Measurements from ENCODE around the gene WDFY2. TPM values are rescaled to one million over a fixed set of nuclear protein-coding genes. Genes with fewer than 3 reads are reported as not detected.

WDFY2 gene
- total RNA-seq, 1 donor from 2014 or later = 16.2 TPM

DNA sequence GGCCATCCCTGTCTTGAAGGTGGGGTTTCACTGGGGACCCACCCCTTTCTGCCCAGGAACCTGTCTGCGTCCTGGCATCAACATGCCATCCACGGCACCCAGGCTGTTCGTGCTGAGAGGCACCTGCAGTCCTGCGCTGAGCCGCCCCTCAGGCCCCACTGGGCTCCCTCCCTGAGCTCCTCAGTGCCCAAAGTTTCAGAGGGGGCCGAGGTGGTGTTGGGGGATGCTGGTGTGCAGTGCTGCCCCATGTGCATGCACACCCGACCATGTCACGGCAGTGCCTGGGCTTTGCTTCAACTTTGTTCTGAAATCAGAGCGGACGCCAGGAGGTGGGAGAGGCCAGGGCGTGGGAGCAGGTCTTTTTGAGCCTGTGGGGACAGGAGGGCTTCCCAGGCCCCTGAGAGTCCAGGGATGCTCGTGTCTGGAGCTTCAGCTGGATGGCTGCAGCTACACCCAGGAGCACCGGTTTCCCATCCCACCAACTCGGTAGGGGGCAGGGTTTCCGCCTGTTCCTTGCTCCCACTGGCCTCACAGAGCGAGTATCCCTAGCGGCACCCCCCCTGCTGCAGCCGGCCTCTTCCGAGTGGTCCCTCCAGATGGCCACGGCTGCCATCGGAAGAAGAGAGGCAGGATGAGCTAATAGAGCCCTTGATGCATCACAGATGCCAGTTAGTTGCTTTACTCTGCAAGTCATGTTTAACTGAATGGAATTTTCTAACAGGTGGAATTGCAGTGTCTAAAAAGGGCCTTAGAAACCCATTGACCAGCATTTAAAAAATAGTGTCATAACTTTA lies 44.0 kb downstream of the WDFY2 start:
- Mint-ChIP-seq H3K36me3 (ENCODE audit: low read depth, unreplicated experiment) (peaks cover 1% of the 10 kb centered on the region), H3K4me3 (ENCODE audit: unreplicated experiment) (no peak overlapping the region), H3K4me1 (ENCODE audit: low read depth, unreplicated experiment) (peaks cover 56% of the 10 kb centered on the region), H3K27me3 (ENCODE audit: low read depth, unreplicated experiment) (no peaks in the 10 kb centered on the region), H3K27ac (ENCODE audit: unreplicated experiment) (no peak overlapping the region), H3K9me3 (ENCODE audit: unreplicated experiment) (no peaks in the 10 kb centered on the region)
- Histone ChIP-seq H3K9ac (ENCODE audit: low read length) (no peak overlapping the region), H3K27ac (ENCODE audit: low read depth, low read length) (no peak overlapping the region), H3K27me3 (ENCODE audit: insufficient read depth, low read length) (no peaks in the 10 kb centered on the region), H4K20me1 (ENCODE audit: insufficient read depth, low read length) (peaks cover 15% of the 10 kb centered on the region), H3K79me2 (ENCODE audit: insufficient read depth, low read length) (peaks cover 58% of the 10 kb centered on the region), H2AFZ (ENCODE audit: low read depth, low read length) (no peak overlapping the region), H3K4me3 (ENCODE audit: insufficient read depth, low read depth, low read length) (no peak overlapping the region), H3K9me3 (ENCODE audit: insufficient read depth, low read depth, low read length) (no peaks in the 10 kb centered on the region), H3K36me3 (ENCODE audit: insufficient read depth, low read length) (no peaks in the 10 kb centered on the region), H3K4me1 (ENCODE audit: insufficient read depth, low read length) (peaks cover 12% of the 10 kb centered on the region), H3K4me2 (ENCODE audit: low read length) (no peak overlapping the region)
- TF ChIP-seq EZH2 (IDR thresholded peaks at IDR 0.05; ENCODE audit: insufficient read depth, low read length) = no peak
- TF ChIP-seq, protein P1, sequence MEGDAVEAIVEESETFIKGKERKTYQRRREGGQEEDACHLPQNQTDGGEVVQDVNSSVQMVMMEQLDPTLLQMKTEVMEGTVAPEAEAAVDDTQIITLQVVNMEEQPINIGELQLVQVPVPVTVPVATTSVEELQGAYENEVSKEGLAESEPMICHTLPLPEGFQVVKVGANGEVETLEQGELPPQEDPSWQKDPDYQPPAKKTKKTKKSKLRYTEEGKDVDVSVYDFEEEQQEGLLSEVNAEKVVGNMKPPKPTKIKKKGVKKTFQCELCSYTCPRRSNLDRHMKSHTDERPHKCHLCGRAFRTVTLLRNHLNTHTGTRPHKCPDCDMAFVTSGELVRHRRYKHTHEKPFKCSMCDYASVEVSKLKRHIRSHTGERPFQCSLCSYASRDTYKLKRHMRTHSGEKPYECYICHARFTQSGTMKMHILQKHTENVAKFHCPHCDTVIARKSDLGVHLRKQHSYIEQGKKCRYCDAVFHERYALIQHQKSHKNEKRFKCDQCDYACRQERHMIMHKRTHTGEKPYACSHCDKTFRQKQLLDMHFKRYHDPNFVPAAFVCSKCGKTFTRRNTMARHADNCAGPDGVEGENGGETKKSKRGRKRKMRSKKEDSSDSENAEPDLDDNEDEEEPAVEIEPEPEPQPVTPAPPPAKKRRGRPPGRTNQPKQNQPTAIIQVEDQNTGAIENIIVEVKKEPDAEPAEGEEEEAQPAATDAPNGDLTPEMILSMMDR (IDR thresholded peaks at IDR 0.05; ENCODE audit: insufficient read depth, low read depth, low read length) = no peak
- FAIRE-seq = no peak
- no peak for DNase-seq (ENCODE audit: low read depth)

DNA sequence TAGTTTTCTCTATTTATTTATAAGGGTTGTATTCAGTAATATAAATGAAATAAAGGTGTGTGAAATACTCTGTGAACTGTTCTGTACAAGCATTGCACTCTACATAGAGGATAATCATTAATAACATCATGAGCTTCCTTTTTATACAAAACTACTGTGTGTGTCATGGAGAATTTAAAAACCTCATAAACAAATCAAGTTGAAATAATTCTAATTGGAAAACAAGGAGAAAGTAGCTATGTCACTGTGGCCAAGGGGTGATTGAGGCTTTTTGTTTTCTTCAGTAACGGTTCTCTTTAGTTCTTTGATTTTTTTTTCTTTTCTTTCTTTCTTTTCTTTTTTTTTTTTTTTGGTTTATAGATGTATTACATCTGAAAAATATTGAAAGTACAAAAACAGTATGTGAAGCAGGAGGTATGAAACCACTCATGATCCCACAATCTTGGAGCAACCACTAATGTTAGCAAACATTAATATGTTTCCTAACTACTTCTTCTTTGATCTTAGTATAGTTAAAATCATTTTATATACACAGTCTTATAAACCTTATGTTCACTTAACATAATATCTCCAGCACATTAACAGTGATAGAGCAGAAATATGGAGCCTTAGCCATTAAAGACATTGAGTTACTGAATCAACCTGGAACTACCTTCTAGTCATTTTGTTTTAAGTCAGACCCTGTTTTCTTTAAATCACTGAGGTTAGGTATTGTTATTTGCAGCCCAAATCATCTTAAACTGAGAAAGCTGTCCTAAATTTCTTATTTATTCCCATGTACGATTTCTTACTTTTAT lies 45.4 kb downstream of the WDFY2 start:
- Histone ChIP-seq H3K79me2 (ENCODE audit: insufficient read depth, low read length) (peaks cover 65% of the 10 kb centered on the region), H3K27me3 (ENCODE audit: insufficient read depth, low read length) (no peaks in the 10 kb centered on the region), H3K36me3 (ENCODE audit: insufficient read depth, low read length) (no peaks in the 10 kb centered on the region), H3K27ac (ENCODE audit: low read depth, low read length) (no peak overlapping the region), H3K9ac (ENCODE audit: low read length) (no peak overlapping the region), H3K9me3 (ENCODE audit: insufficient read depth, low read depth, low read length) (no peaks in the 10 kb centered on the region), H2AFZ (ENCODE audit: low read depth, low read length) (no peak overlapping the region), H4K20me1 (ENCODE audit: insufficient read depth, low read length) (peaks cover 10% of the 10 kb centered on the region), H3K4me2 (ENCODE audit: low read length) (no peak overlapping the region), H3K4me3 (ENCODE audit: insufficient read depth, low read depth, low read length) (no peak overlapping the region), H3K4me1 (ENCODE audit: insufficient read depth, low read length) (peaks cover 14% of the 10 kb centered on the region)
- Mint-ChIP-seq H3K4me1 (ENCODE audit: low read depth, unreplicated experiment) (peaks cover 48% of the 10 kb centered on the region), H3K4me3 (ENCODE audit: unreplicated experiment) (no peak overlapping the region), H3K27ac (ENCODE audit: unreplicated experiment) (peak overlapping the region; percentile 0), H3K9me3 (ENCODE audit: unreplicated experiment) (no peaks in the 10 kb centered on the region), H3K27me3 (ENCODE audit: low read depth, unreplicated experiment) (no peaks in the 10 kb centered on the region), H3K36me3 (ENCODE audit: low read depth, unreplicated experiment) (peaks cover 1% of the 10 kb centered on the region)
- DNase-seq (ENCODE audit: low read depth) (no peak), FAIRE-seq (no peak)
- TF ChIP-seq EZH2 (IDR thresholded peaks at IDR 0.05; ENCODE audit: insufficient read depth, low read length) = no peak
- TF ChIP-seq, protein P1 (IDR thresholded peaks at IDR 0.05; ENCODE audit: insufficient read depth, low read depth, low read length) = no peak
